GM12801 (cell line): ENCODE data around the gene PSEN2.

ENCODE experiments used
- TF ChIP-seq, protein P1 (sequence below): IDR thresholded peaks from one replicate; pipeline ENCODE4 v1.5.1; 2011; ENCODE audit warnings: control low read depth; ENCODE audit not compliant: insufficient read length; ENCODE audit errors: extremely low read depth

PSEN2 gene

DNA sequence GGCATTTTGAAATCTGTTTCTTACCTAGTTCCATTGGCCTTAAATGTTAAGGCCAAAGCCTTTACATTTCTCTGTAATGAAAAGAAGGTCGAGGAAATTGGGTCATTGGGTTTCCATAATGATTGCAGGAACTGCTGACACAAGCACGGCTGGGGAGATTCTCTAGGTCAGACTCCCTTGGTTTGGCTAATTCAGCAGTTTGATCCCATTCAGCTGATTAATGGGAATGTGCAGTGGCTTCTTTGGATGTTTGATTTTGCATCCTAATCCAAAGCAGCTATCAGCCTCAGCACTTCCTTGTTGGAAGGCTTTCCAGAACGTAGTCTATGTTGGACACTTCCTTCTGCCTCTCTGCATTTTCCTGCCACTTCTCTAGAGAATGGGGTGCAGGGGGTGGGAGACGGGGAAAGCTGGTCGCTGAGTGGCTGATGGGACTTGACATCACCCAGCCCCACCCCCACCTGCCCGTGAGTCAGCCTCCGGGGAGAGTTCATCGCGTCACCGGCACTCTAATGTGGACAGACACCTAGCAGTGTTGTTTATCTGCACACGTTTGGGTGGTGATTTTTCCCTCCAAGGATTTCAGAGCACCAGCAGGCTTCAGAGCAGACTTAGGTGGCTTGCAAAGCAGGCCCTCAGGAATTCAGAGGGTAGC, 5.4 kb downstream of the PSEN2 start:
- TF ChIP-seq, protein P1, sequence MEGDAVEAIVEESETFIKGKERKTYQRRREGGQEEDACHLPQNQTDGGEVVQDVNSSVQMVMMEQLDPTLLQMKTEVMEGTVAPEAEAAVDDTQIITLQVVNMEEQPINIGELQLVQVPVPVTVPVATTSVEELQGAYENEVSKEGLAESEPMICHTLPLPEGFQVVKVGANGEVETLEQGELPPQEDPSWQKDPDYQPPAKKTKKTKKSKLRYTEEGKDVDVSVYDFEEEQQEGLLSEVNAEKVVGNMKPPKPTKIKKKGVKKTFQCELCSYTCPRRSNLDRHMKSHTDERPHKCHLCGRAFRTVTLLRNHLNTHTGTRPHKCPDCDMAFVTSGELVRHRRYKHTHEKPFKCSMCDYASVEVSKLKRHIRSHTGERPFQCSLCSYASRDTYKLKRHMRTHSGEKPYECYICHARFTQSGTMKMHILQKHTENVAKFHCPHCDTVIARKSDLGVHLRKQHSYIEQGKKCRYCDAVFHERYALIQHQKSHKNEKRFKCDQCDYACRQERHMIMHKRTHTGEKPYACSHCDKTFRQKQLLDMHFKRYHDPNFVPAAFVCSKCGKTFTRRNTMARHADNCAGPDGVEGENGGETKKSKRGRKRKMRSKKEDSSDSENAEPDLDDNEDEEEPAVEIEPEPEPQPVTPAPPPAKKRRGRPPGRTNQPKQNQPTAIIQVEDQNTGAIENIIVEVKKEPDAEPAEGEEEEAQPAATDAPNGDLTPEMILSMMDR, result no peak

DNA sequence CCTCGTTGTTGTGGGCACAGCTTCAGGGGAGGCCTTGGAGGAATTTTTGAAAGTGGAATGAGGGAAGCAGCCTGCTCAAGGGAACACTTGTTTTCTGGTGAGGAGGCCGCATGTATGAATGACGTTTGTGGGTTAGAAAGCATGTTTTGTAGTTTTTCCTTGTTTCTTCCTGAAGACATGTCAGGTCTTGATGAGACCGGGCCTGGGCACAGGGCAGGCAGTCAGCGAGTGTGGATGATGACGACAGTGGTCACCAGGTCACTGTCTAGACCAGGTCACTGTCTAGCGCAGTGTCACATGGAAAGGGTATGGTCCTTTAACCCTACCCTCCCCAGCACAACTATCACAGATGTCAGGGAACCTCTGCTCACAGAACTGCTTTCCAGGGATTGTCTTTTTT, 7.3 kb downstream of the PSEN2 start:
- TF ChIP-seq, protein P1, result no peak

DNA sequence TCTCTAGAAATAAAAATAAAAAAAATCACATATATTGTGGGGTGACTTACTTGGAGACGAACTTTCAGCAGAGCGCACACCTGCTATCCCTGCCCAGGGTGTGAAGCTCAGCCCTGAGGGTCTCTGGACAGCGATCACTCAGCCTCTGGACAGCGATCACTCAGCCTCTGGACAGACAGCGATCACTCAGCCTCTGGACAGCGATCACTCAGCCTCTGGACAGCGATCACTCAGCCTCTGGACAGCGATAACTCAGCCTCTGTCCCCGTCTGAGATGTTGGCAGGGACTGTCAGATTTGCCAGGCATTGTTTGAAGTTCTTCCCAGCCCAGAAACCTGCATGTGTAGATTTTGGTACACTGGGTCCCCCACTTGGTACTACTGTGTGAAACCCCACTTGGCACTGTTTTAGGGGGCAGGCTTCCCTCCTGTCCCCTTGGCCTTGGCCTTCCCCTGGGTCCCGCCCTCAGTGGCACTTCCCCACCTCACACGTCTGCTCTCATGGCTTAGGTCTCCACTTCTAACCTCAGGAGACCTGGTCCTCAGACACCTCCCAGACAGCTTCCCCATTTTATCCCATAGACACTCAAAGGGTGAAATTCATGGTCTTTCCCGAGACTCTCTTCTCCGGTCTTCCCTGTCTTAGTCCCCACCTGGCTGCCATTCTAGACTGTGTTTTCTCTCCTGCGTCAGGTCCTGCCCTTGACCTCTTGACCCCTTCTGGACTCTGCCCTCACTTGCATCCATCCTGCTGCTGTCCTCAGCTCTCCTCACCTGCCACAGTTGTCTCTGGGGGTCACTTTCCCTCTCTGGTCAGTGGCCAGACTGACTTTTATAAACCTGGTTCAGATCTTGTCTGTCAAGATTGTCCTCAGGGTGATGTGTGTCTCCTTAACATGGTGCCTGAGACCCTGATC, 10.2 kb downstream of the PSEN2 start:
- TF ChIP-seq, protein P1, result no peak

- TF ChIP-seq, protein P1, result no peak
Observed at GRCh38 chr1:226881515-226882185, 11.2 kb downstream of the PSEN2 start.

- TF ChIP-seq, protein P1, result no peak
Observed at GRCh38 chr1:226882187-226882586, 11.8 kb downstream of the PSEN2 start.

- TF ChIP-seq, protein P1, result no peak
Observed at GRCh38 chr1:226882631-226883409, 12.4 kb downstream of the PSEN2 start.
